Measurements from ENCODE around the gene SPECC1L.

SPECC1L gene

GRCh38 chr22:24416095-24416494 lies 145.5 kb downstream of the SPECC1L start:
- no peak for DNase-seq

DNA sequence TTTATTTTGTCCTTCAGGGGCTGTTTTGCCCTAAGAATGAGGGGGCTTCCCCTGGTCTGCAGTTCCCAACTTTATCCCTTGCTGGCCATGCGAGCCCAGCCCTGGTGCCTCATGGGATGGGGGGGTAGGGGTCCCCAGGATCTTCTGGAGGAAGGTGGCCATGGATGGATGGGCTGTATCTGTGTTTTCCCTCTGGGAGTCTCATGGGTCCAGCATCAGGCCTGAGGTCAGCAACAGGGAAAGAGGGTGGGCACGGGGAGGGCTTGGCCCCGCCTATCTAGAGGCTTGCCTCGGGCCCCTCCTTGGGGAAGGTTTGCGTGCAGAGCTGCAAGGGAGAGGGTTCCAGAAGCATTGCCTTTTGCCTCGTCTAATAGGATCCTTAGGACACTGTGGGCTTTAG lies 146.0 kb downstream of the SPECC1L start:
- no peak for DNase-seq

- no peak for DNase-seq
Observed at GRCh38 chr22:24417200-24417599, 146.6 kb downstream of the SPECC1L start.

GRCh38 chr22:24417901-24418641 lies 147.4 kb downstream of the SPECC1L start:
- peak; percentile 10 for DNase-seq

GRCh38 chr22:24418786-24419474 lies 148.3 kb downstream of the SPECC1L start:
- DNase-seq: no peak

- DNase-seq: no peak
Observed at GRCh38 chr22:24419475-24419850, 148.8 kb downstream of the SPECC1L start.

DNA sequence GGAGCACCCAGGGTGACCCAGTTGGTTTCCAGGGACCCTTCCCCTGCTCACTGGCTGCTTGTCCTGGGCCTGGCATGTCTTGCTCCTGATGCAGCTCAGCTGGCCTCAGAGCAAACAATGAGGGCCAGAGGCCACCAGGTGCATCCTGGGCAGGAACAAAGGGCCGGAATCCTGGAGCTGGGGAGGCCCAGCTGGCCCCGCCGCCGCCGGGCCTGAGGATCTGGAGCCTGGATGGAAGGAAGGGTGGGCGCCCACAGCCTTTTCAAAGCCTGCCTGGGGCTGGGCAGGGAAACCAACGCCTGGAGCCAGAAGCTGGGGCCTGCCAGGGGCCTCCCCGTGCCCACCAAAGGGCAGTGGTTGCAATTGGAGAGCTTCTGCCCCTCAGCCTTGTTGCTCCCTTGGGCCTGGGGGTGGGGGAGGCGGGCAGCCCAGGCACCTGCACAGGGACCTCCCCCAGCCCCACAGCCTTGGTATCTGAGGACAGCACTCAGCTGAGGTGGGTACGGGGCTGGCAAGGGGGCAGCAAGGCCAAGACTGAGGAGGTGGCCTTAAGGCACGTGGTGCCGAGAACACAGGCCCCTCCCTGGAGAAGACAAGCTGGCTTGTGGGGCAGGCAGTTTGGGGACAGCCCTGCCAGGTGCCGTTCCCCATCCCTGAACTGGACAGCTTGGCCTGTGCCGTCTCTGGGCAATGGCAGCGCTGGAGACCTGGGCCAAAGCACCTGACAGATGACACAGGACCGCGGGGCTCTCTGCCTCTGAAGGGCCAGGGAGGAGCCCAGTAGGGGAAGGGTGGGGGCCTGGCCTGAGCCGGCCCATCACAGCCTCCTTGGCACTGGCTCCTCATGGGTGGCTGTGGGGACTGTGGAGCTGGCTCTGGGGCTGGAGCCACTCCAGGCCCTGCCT lies 149.7 kb downstream of the SPECC1L start:
- DNase-seq: no peak

- no peak for DNase-seq
Observed at GRCh38 chr22:24420977-24421343, 150.3 kb downstream of the SPECC1L start.

DNA sequence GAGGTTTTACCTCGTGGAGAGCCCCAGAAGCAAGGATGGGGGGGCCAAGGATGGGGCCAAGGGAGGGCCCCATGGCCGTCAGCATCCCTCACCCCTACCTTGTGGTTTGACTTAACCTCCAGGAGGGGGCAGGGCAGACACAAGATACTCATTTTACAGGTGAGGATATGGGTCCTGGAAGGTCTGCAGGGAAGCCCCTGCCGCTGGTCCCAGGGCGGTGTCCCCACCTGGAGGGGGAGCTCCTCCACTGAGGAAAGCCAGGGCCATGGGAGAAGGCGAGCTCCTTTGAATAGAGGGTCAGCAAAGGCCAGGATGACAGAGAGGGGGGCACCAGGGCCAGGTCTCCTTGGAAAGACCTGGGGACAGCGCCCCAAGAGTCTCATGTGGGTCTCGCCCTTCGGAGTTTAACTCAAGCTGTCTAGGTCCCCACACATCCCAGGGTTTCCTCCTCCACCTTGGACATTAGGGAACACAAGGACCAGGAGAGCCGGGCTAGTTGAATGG lies 150.8 kb downstream of the SPECC1L start:
- DNase-seq: no peak

- no peak for DNase-seq
Observed at GRCh38 chr22:24422102-24422665, 151.6 kb downstream of the SPECC1L start.

- peak; percentile 69 for DNase-seq
Observed at GRCh38 chr22:24423519-24424000, 152.9 kb downstream of the SPECC1L start.

- DNase-seq: no peak
Observed at GRCh38 chr22:24424001-24424900, 153.6 kb downstream of the SPECC1L start.

- DNase-seq: no peak
Observed at GRCh38 chr22:24424901-24425775, 154.5 kb downstream of the SPECC1L start.

DNA sequence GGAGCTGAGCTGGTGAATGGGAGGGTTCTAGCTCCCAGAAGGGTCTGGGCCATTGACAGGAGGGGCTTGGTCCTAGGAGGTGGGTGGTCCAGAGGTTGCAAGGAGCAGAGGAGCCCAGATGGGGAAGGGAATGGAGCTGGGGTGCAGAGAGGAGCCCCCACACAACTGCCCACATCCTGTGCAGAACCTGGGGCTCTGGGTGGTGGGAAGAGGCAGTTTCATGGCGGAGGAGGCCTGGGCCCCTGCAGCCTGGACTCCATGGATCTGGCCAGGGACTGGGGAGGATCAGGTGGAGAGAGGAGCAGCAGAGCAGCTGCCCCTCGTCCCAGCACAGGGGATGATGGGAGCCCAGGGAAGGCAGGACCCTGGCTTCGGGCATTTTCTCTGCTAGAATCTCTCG lies 155.8 kb downstream of the SPECC1L start:
- DNase-seq: no peak

DNA sequence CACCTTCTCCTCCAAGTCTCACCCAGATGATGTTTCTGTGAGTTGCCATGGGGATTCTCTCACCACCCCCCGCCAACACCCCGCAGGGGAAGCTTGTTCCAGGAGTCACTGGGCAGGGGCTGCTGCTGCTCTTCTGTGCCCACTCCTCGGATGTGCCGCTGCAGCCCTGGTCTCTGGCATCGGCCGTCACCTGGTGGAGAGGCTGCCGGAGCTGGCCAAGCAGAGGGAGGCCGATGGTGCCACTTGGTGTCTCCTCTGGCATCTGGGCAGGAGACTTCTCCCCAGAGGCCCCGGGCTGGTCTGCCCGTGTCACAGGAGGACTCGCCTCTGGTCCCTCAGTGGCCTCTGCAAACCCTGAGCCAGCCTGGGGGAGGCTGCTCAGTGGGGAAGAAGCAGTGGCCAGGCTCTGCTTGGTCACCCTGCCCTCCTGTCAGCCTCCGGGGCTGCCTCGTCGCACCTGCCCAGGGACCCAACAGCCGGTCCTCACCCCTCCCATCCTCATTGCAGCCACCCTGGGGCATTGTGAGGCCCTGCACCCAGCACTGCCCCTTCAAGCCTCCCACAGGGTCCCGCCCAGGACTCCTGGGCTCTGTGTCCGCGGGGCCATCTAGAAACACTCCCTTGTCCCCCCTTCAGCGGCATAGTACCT lies 156.3 kb downstream of the SPECC1L start:
- DNase-seq: no peak

DNA sequence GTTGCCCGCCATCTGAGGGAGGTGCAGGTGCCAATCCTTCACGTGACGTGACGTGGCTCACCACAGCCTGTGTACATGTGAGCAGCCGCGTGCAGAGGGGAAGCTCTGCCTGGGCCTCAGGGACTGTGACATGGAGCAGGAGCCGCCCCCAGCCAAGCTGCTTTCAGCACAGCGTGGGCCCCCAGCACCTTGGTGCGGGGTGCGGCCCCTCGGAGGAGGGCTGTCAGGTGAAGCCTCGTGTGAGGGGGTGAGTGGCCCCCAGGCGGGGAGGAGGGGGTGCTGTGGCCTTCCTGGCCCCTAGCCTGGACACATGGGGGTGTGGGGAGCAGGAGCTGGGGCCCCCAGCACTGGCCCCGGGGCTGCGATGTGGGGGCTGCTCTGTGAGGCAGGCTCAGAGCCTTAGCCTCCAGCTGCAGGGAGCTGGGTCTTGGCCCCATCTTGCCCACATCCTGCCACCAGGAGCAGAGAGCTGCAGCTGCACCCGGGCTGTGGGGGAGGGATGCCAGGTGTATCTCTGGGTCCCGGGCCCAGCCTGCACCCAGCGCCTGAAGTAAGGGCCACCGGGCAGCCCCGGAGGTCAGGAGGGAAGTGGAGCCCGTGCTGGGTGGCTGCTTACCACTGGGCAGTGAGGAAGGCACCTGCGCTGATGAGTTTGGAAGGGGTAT lies 157.0 kb downstream of the SPECC1L start, which contains the start of gene ADORA2A:
TSS of gene ADORA2A (plus strand) at position 100 of the 665 bp plus-strand sequence. CDS start 5,806 bp downstream, outside the sequence.
- no peak for DNase-seq

- DNase-seq: no peak
Observed at GRCh38 chr22:24428751-24429410, 158.2 kb downstream of the SPECC1L start.

Measured in right hindlimb (tissue), 1 donor.